IPS-15b (cell line): ENCODE results near the gene AFAP1L2.

ENCODE experiments used
- H3K27me3 ChIP-seq: one replicate; pipeline ENCODE4 v1.6.1; 2013; ENCODE audit warnings: low read length; ENCODE audit not compliant: control insufficient read depth, insufficient read depth
- H3K36me3 ChIP-seq: one replicate; pipeline ENCODE4 v1.6.1; 2013; ENCODE audit warnings: low read length; ENCODE audit not compliant: control insufficient read depth, insufficient read depth
- H3K4me1 ChIP-seq: one replicate; pipeline ENCODE4 v1.6.1; 2013; ENCODE audit warnings: mild to moderate bottlenecking, low read length; ENCODE audit not compliant: control insufficient read depth, insufficient read depth
- H3K4me3 ChIP-seq: one replicate; pipeline ENCODE4 v1.5.1; 2013; ENCODE audit warnings: low read depth, low read length
- H3K9ac ChIP-seq: one replicate; pipeline ENCODE4 v1.6.1; 2013; ENCODE audit warnings: low read depth, mild to moderate bottlenecking, low read length
- H3K9me3 ChIP-seq: one replicate; pipeline ENCODE4 v1.6.1; 2013; ENCODE audit warnings: mild to moderate bottlenecking, low read length; ENCODE audit not compliant: control insufficient read depth, insufficient read depth

The AFAP1L2 gene

GRCh38 chr10:114394531-114394930, 9.8 kb downstream of the AFAP1L2 start:
- peaks cover 7% of the 10 kb centered on the region for H3K4me1 ChIP-seq
- no peaks in the 10 kb centered on the region for H3K9me3 ChIP-seq
- no peaks in the 10 kb centered on the region for H3K36me3 ChIP-seq
- H3K9ac ChIP-seq = no peak overlapping the region
- H3K4me3 ChIP-seq = no peak overlapping the region
- H3K27me3 ChIP-seq = no peaks in the 10 kb centered on the region

GRCh38 chr10:114393886-114394285, 10.4 kb downstream of the AFAP1L2 start:
- Histone ChIP-seq H3K4me1 (peaks cover 7% of the 10 kb centered on the region), H3K27me3 (no peaks in the 10 kb centered on the region), H3K9me3 (no peaks in the 10 kb centered on the region)

GRCh38 chr10:114393482-114393881, 10.8 kb downstream of the AFAP1L2 start:
- H3K9me3 ChIP-seq = no peaks in the 10 kb centered on the region
- no peaks in the 10 kb centered on the region for H3K36me3 ChIP-seq
- H3K4me3 ChIP-seq = no peak overlapping the region
- no peak overlapping the region for H3K9ac ChIP-seq
- H3K27me3 ChIP-seq = no peaks in the 10 kb centered on the region
- H3K4me1 ChIP-seq = peaks cover 7% of the 10 kb centered on the region

More at GRCh38 chr10:114393886-114394285, 10.4 kb downstream of the AFAP1L2 start:
- H3K36me3 ChIP-seq = no peaks in the 10 kb centered on the region
- H3K4me3 ChIP-seq = no peak overlapping the region
- no peak overlapping the region for H3K9ac ChIP-seq

GRCh38 chr10:114392112-114392835, 12.0 kb downstream of the AFAP1L2 start:
- no peaks in the 10 kb centered on the region for H3K36me3 ChIP-seq
- H3K9ac ChIP-seq = no peak overlapping the region
- no peak overlapping the region for H3K4me3 ChIP-seq
- H3K9me3 ChIP-seq = no peaks in the 10 kb centered on the region
- peaks cover 7% of the 10 kb centered on the region for H3K4me1 ChIP-seq
- no peaks in the 10 kb centered on the region for H3K27me3 ChIP-seq

GRCh38 chr10:114391599-114391998, 12.7 kb downstream of the AFAP1L2 start:
- Histone ChIP-seq H3K4me3 (no peak overlapping the region), H3K36me3 (no peaks in the 10 kb centered on the region), H3K9me3 (no peaks in the 10 kb centered on the region), H3K9ac (no peak overlapping the region), H3K27me3 (no peaks in the 10 kb centered on the region), H3K4me1 (peaks cover 7% of the 10 kb centered on the region)

- Histone ChIP-seq H3K4me1 (peaks cover 7% of the 10 kb centered on the region), H3K9ac (no peak overlapping the region), H3K4me3 (no peak overlapping the region), H3K27me3 (no peaks in the 10 kb centered on the region), H3K9me3 (no peaks in the 10 kb centered on the region), H3K36me3 (no peaks in the 10 kb centered on the region)
These were observed 14.9 kb downstream of the AFAP1L2 start for GRCh38 chr10:114389426-114389825.

GRCh38 chr10:114388275-114388674, 16.0 kb downstream of the AFAP1L2 start:
- Histone ChIP-seq H3K27me3 (no peaks in the 10 kb centered on the region), H3K4me3 (no peak overlapping the region), H3K9me3 (no peaks in the 10 kb centered on the region), H3K9ac (no peak overlapping the region), H3K4me1 (peaks cover 2% of the 10 kb centered on the region), H3K36me3 (no peaks in the 10 kb centered on the region)

- Histone ChIP-seq H3K36me3 (no peaks in the 10 kb centered on the region), H3K4me3 (no peak overlapping the region), H3K9me3 (no peaks in the 10 kb centered on the region), H3K9ac (no peak overlapping the region), H3K27me3 (no peaks in the 10 kb centered on the region), H3K4me1 (no peaks in the 10 kb centered on the region)
These were observed 16.5 kb downstream of the AFAP1L2 start for GRCh38 chr10:114387784-114388183.

GRCh38 chr10:114386452-114386851, 17.9 kb downstream of the AFAP1L2 start:
- Histone ChIP-seq H3K9ac (no peak overlapping the region), H3K36me3 (no peaks in the 10 kb centered on the region), H3K4me1 (no peaks in the 10 kb centered on the region), H3K4me3 (no peak overlapping the region), H3K27me3 (no peaks in the 10 kb centered on the region), H3K9me3 (no peaks in the 10 kb centered on the region)

GRCh38 chr10:114385557-114385956, 18.7 kb downstream of the AFAP1L2 start:
- H3K27me3 ChIP-seq = no peaks in the 10 kb centered on the region

GRCh38 chr10:114384601-114385000, 19.7 kb downstream of the AFAP1L2 start:
- Histone ChIP-seq H3K27me3 (no peaks in the 10 kb centered on the region), H3K4me1 (no peaks in the 10 kb centered on the region), H3K9me3 (no peaks in the 10 kb centered on the region), H3K36me3 (no peaks in the 10 kb centered on the region), H3K9ac (no peak overlapping the region), H3K4me3 (no peak overlapping the region)

More at GRCh38 chr10:114385557-114385956, 18.7 kb downstream of the AFAP1L2 start:
- Histone ChIP-seq H3K9me3 (no peaks in the 10 kb centered on the region), H3K9ac (no peak overlapping the region), H3K4me1 (no peaks in the 10 kb centered on the region), H3K36me3 (no peaks in the 10 kb centered on the region), H3K4me3 (no peak overlapping the region)

- H3K4me1 ChIP-seq = no peaks in the 10 kb centered on the region
- no peaks in the 10 kb centered on the region for H3K27me3 ChIP-seq
- H3K9me3 ChIP-seq = no peaks in the 10 kb centered on the region
- no peaks in the 10 kb centered on the region for H3K36me3 ChIP-seq
- no peak overlapping the region for H3K4me3 ChIP-seq
- H3K9ac ChIP-seq = no peak overlapping the region
These were observed 20.1 kb downstream of the AFAP1L2 start for GRCh38 chr10:114384181-114384580.
